Activated CD4-positive, alpha-beta T cell treated with anti-CD3 and anti-CD28 coated beads for 4 hours (primary cell): Measurements from ENCODE around the gene NTN4.
"Not testable (repeated sequence)": the region's sequence is repeated elsewhere in the genome, so short reads cannot be mapped to it uniquely, and the experiment has no call there.

Source experiments
- DNase-seq, 2 donors: peaks; one replicate each; pipeline ENCODE4 v3.0.0-alpha.2; 2020

The NTN4 gene

GRCh38 chr12:95790033-95790916 is at the start of gene NTN4:
NTN4 (minus strand) TSS chr12:95790764; CDS start chr12:95790309, 455 bp downstream.
- peak in 1 of 2 donors; percentile 6 for DNase-seq

DNA sequence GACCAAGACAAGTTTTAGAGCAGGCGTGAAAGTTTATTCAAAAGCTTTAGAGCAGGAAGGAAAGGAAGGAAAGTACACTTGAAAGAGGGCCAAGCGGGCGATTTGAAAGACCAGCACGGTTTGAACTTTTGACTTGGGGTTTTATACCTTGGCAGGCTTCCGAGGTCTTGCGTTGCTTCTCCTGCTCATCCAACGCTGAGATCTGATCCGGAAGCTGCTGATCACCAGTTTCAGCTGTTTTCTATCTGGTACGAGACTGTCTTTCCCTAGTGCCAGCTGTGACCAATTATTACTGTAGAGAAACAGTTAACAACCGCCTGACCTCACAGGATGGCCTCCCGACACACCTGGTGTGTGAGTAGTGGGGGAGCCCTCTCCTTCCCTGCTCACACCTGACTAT is 47.6 kb upstream of the NTN4 start:
- DNase-seq = no peak

DNA sequence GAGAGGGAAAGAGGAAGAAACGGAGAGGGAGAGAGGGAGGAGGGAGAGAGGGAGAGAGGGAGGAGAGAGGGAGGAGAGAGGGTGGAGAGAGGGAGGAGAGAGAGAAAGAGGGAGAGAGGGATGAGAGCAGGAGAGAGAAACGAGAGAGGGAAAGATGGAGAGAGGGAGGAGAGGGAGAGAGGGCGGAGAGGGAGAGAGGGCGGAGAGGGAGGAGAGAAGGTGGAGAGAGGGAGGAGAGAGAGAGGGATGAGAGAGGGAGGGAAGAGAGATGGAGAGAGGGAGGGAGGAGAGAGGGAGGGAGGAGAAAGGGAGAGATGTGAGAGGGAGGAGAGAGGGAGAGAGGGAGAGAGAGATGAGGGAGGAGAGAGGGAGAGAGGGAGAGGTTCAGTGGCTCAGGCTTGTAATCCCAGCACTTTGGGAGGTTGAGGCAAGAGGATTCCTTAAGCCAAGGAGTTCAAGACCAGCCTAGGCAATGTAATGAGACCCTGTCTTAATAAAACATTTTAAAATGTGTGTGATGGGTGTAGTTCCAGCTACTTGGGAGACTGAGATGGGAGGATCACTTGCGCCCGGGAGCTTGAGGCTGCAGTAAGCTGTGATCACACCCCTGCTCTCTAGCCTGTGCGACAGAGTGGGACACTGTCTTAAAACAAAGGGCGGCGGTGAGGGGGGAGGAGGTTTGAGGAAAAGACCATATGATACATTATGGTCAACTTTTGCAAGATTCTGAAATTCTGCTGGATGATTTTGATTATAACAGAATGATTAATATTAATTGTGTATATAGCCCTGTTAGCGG is 46.9 kb upstream of the NTN4 start:
- DNase-seq = no peak

DNA sequence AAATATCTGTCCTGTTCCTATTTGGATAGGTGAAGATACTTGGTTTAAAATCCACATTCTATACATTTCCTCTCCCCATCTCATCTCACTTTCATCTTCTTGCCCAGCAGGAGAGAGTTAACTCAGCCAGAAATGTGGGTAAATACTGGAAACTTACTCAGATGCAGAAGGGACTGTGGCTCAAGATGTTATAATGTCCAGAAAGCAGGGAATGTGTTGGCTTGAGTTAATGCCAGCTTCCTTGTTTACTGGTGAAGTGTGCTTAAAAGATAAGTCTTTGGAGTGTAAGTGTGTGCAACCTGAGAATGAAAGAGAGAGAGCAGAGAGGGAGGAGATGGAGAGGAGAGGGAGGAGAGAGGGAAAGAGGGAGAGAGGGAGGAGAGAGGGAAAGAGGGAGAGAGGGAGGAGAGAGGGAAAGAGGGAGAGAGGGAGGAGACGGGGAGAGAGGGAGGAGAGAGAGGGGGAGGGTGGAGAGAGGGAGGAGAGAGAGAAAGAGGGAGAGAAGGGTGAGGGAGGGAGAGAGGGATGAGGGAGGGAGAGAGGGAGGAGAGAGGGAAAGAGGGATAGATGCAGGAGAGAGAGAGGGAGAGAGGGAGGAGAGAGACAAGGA is 46.2 kb upstream of the NTN4 start:
- no peak for DNase-seq

DNA sequence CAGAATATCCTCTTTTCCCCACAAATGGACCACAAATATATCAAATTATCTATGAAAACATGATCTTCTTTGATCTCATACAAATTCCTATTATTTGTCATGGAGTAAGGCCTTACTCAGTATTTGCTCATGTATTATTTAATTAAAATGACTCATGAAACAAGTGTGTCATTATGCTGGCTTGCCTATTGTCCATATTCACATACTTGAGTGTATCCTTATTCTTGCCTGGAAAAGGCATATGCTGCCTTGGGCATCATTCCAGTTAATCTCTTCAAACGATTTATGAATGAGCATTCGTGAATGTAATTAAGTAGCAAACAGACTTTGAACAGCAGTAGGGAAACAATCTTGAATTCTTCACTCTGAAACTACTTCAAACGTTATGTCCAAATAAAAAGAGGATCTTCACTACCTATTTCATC is 45.6 kb upstream of the NTN4 start:
- no peak for DNase-seq

GRCh38 chr12:95834572-95834971 is 44.0 kb upstream of the NTN4 start:
- no peak for DNase-seq

DNA sequence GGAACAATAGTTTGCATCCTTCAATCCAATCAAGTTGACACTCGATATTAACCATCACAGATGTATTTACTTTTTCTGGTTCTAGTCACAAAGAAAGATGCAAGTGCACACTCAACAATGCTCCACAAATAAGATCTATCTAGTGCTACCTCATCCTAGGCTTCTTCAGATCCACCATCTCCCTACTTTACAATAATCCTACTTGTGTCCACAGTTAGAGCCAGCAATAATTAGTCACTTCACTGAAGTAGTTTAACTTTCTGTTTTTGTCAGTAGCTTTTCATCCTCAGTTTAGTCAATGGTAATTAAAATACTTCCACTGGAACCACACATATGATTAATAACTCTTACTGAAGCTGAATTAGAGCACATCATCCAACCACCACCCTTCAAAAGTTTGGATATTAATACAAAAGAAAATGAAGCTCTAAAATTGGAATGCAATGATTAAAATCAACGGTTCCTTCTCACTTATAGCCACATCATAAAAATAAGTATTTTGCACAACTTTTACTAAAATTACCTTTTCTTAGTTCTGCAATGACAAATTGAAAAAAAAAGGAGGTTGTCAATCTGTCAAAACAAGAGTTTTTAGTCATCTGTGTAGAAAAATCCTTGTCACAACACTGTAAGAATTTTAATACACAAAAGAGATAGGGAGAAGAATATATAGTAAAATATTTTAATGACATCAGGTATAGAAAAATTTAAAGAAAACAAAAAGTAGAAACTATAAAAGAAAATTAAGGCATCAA is 39.9 kb upstream of the NTN4 start:
- DNase-seq = no peak

- no peak for DNase-seq
These were observed 38.8 kb upstream of the NTN4 start for GRCh38 chr12:95829395-95829794.

GRCh38 chr12:95820096-95820703 is 29.6 kb upstream of the NTN4 start:
- DNase-seq = no peak

- no peak for DNase-seq
These were observed 25.2 kb upstream of the NTN4 start for GRCh38 chr12:95815632-95816212.

- not testable (repeated sequence) for DNase-seq
These were observed 21.6 kb upstream of the NTN4 start for GRCh38 chr12:95812155-95812554.

- no peak for DNase-seq
These were observed 19.8 kb upstream of the NTN4 start for GRCh38 chr12:95810411-95810810.

DNA sequence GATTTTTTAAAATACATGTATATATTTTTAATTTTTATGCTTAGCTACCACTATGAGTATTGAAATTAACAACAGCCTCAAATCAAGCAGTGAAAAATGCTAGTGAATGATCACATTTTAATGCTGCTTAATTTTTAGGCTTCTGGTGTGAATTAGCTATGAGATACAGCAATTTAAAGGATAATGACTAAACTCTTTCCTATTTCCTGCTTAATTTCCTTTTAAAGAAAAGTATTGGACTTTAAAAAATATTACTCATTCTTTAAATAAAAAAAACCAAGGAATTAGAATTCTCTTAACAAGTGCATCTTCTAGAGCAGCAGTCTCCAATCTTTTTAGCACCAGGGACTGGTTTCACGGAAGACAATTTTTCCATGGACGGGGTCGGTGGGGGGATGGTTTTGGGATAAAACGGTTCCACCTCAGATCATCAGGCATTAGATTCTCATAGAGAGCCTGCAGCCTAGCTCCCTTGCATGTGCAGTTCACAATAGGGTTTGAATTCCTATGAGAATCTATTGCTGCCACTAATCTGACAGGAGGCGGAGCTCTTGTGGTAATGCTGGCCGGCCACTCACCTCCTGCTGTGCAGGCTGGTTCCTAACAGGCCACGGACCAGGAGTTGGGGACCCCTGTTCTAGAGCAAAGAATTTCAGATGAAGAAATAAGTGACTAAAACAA is 18.6 kb upstream of the NTN4 start:
- no peak for DNase-seq

DNA sequence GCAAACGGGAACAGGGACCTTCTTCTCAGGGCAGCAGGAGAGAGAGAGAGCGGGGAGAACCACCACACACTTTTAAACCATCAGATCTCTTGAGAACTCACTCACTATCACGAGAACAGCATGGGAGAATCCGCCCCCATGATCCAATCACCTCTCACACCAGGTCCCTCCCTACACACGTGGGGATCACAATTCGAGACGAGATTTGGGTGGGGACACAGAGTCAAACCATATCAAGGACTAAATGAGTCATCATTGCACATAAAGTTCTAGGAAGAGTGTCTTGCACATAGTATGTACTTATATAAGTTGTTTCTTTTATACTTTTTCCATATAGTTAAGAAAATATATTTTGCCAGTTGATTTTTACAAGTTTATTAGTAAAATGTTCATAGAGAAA is 17.6 kb upstream of the NTN4 start:
- DNase-seq = no peak

GRCh38 chr12:95805864-95806671 is 15.5 kb upstream of the NTN4 start:
- DNase-seq = peak in 1 of 2 donors; percentile 3

GRCh38 chr12:95804291-95804690 is 13.7 kb upstream of the NTN4 start:
- no peak for DNase-seq

GRCh38 chr12:95803817-95804216 is 13.3 kb upstream of the NTN4 start:
- DNase-seq = no peak

GRCh38 chr12:95802482-95803270 is 12.1 kb upstream of the NTN4 start:
- no peak for DNase-seq

- DNase-seq = no peak
These were observed 6.4 kb upstream of the NTN4 start for GRCh38 chr12:95796982-95797289.
